ENCODE results near the gene SNX27.
"Not testable (repeated sequence)": the region's sequence is repeated elsewhere in the genome, so short reads cannot be mapped to it uniquely, and the experiment has no call there.

SNX27 gene

GRCh38 chr1:151606384-151606783, 5.5 kb upstream of the SNX27 start:
- DNase-seq = no peak

- DNase-seq = no peak
These were observed 5.0 kb upstream of the SNX27 start for GRCh38 chr1:151606857-151607256.

GRCh38 chr1:151610142-151610541, 1.7 kb upstream of the SNX27 start:
- no peak for DNase-seq

GRCh38 chr1:151611288-151611790, 511 bp upstream of the SNX27 start:
- DNase-seq = no peak

DNA sequence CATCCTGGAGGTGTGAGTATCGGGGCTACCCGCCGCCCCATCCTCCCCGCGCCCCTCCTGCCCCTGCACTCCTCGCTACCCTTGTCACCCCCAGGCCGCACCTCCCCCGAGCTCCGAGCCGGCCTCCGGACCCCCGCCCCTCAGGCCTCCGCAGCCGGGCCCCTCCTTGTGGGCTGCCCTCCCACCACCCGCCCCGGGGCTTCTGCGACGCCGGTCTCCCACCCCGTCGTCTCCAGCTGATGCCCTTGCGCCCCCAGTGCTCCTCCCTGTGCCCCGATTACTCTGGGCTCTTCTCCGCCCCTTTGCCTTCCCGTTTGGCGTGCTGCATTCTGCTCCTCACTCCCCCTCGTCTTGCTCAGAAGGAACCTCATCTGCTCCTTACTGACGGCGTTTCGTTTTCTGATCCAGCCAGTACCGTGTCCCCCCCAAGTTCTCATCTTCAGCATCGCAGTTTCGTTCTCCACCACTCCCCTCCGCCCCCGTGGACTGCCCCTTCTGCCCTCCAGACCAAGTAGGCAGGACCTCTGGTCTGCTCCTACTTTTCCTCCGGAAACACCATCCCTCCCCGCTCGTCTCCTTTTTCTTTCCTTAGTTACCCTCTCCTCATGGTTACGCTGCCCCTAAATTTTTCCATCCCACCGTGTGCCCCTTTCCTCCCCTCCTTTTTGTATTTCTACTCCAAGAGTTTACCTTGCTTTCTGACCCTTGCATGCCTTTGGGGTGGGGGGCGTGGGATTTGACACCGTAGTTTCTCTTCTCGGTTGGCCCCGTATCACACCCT, 841 bp downstream of the SNX27 start:
- peak; percentile 55 for DNase-seq

GRCh38 chr1:151613282-151613780, 1.5 kb downstream of the SNX27 start:
- peak; percentile 62 for DNase-seq

GRCh38 chr1:151615711-151616504, 4.1 kb downstream of the SNX27 start:
- peak; percentile 31 for DNase-seq

- no peak for DNase-seq
These were observed 4.6 kb downstream of the SNX27 start for GRCh38 chr1:151616505-151616849.

- no peak for DNase-seq
These were observed 6.2 kb downstream of the SNX27 start for GRCh38 chr1:151618003-151618402.

GRCh38 chr1:151618470-151618869, 6.6 kb downstream of the SNX27 start:
- DNase-seq = no peak

DNA sequence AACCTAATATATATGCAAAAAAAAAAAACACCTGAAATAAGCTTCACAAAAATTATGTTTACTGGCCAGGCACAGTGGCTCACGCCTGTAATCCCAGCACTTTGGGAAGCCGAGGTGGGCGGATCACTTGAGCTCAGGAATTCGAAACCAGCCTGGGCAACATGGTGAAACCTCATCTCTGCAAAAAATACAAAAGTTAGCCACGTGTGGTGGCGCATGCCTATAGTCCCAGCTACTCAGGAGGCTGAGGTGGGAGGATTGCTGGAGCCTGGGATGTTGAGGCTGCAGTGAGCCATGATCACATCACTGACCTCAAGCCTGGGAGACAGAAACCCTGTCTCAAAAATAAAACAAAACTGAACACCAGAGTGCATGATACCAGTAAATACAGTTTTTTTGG, 7.1 kb downstream of the SNX27 start:
- DNase-seq = not testable (repeated sequence)

GRCh38 chr1:151619489-151620093, 7.7 kb downstream of the SNX27 start:
- no peak for DNase-seq

- DNase-seq = no peak
These were observed 8.4 kb downstream of the SNX27 start for GRCh38 chr1:151620286-151620685.

- peak; percentile 67 for DNase-seq
These were observed 9.5 kb downstream of the SNX27 start for GRCh38 chr1:151621351-151621750.

DNA sequence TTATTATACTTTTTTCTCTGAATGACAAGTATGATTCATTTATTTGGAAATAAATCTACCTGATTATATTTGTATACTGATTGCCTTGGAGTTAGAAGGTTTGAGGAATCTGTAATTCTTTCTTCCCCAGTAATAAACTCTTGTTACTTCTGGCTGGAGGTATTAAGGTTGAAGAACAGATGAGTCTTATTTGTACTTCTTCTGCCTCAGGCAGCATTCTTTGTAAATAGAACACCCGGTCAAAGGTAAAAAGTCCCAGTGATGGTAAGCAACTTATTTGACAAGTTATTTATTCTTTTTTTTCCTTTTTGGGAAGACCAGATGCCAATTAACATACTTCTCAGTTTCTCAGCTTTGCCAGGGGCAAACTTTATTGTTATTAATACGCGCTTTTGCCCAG, 12.9 kb downstream of the SNX27 start:
- no peak for DNase-seq

DNA sequence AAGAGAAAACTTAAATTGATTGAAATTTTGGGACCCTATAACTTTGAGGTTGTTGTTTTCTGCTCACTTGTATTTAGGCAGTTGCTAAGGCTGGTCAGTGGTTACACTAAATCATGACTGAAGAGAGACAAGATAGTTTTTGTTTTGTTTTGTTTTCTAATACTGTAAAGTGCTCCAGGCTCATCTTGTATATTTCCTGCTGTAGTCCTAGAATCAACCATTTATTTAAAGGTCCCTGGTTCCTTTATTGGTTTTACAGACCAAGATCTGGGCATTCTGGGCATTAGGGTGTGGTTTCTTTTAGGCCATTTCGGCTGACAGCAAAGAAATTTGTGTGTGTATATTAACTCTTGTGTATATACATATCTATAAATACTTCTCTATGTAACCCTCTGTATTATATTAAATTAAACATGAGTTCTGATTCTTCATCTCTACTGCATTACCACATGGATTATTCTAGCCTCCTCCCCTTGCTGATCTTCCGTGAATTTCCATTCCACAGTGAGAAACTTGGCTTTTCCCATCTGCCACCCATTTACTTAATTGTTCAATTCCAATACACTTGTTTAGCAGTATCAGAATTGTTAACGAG, 15.0 kb downstream of the SNX27 start:
- no peak for DNase-seq

- DNase-seq = no peak
These were observed 17.4 kb downstream of the SNX27 start for GRCh38 chr1:151629278-151629677.

DNA sequence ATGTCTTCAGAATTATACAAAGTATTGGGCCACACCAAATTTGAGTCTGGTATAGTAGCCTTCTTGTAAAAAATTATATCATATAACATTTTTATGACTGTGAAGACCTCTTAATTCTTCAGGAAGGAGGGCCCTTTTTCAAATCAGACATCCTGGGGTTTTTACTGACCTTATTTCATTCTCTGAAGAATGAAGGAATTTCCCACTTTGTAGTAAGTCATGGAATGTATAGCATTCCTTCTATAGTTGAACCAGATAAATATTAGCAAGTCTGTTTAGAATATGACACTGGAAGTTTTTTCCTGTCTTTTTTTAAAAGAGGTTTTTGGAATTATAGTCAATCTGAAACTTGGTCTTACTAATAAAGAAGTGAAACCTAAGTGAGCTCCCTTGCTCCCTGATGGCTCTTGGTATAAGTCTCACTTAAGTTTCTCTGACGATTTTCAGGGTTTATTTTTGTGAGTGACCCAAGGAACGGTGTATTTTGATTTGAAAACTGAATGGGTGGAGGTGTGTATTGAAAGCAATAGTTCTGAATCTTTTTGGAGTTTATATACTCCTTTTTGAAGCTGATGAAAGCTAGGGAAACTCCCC, 23.7 kb downstream of the SNX27 start:
- DNase-seq = no peak

GRCh38 chr1:151638074-151638775, 26.4 kb downstream of the SNX27 start:
- DNase-seq = no peak

DNA sequence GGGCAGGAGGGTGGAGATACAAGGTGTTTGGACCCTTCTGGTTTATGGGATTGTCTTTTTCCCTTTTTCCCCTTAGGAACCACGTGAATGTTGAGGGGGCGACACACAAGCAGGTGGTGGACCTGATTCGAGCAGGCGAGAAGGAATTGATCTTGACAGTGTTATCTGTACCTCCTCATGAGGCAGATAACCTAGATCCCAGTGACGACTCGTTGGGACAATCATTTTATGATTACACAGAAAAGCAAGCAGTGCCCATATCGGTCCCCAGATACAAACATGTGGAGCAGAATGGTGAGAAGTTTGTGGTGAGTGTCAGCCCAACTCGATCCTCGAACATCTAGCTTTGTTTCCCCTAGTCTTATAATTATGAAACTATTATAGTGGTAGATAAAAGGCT, 27.0 kb downstream of the SNX27 start:
- DNase-seq = no peak

- no peak for DNase-seq
These were observed 27.6 kb downstream of the SNX27 start for GRCh38 chr1:151639466-151639865.

DNA sequence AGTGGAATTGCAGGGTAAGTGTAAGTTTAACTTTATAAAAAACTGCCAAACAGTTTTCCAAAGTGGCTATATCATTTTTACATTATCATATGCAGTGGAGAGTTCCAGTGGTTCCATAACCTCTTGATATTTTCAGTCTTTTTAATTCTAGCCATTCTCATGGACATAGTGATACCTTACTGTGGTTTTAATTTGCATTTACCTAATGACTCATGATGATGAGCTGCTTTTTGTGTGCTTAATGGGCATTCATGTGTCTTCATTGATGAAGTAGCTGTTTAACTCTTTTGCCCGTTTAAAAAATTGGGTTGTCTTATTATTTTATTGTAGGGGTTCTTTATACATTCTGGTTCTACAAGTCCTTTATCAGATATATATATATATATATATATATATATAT, 29.4 kb downstream of the SNX27 start:
- DNase-seq = no peak
